ENCODE results near the gene SKAP1.

DNA sequence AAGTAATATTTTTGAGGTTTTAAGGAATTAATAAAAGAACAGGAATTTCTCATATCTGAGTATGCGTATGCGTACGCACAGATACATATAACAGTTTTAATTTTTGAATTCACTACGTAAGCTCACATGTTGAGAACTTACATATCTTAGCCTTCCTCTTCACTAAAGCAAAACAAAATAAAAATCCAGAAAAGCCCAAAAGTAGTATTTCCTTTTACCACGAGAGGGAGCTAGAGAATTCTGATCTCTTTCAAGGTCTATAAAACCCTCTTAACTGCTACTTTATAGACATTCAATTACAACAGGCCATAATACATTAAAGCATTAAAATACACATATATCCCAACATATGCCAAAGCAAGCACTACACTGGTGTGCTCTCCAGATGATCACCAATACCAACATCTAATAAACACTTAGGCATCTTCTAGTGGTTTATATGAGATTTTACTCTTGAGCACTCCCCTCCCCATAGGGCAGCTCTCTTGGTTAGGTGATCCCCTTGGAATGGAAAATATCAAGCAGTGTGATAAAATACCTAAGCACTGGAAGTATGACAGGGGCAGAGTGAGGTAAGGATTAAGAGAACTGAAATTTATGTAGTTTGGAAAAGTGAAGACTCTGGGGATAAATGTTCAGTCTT, 94.0 kb downstream of the SKAP1 start:
- TF ChIP-seq, protein P1, sequence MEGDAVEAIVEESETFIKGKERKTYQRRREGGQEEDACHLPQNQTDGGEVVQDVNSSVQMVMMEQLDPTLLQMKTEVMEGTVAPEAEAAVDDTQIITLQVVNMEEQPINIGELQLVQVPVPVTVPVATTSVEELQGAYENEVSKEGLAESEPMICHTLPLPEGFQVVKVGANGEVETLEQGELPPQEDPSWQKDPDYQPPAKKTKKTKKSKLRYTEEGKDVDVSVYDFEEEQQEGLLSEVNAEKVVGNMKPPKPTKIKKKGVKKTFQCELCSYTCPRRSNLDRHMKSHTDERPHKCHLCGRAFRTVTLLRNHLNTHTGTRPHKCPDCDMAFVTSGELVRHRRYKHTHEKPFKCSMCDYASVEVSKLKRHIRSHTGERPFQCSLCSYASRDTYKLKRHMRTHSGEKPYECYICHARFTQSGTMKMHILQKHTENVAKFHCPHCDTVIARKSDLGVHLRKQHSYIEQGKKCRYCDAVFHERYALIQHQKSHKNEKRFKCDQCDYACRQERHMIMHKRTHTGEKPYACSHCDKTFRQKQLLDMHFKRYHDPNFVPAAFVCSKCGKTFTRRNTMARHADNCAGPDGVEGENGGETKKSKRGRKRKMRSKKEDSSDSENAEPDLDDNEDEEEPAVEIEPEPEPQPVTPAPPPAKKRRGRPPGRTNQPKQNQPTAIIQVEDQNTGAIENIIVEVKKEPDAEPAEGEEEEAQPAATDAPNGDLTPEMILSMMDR (conservative IDR thresholded peaks at IDR 0.05 in 1 of 2, IDR thresholded peaks at IDR 0.05 in 1 of 2; ENCODE audit: low read depth in 1 of 2, low read length in 2 of 2): peak; percentile 36 to 60
- no peak for TF ChIP-seq EZH2 (IDR thresholded peaks at IDR 0.05; ENCODE audit: low read length, missing control alignments)
